HepG2 (cell line): ENCODE measurements around the gene MRPL20. TPM values are rescaled to one million over a fixed set of nuclear protein-coding genes. Genes with fewer than 3 reads are reported as not detected.

Experiments
- AGO1 ChIP-seq: fragments of 200-400 bp; formaldehyde crosslinking; IDR thresholded peaks from 2 replicates; pipeline ENCODE4 v1.6.1; 2017; ENCODE audit warnings: mild to moderate bottlenecking, low read depth, low read length, moderate library complexity; ENCODE audit not compliant: poor library complexity, severe bottlenecking
- ELF3 ChIP-seq: IDR thresholded peaks from 2 replicates; pipeline ENCODE4 v1.6.1; 2016; ENCODE audit warnings: missing genetic modification reagents, missing compliant biosample characterization
- HDAC2 ChIP-seq: sonication (generic); formaldehyde crosslinking; IDR thresholded peaks from 2 replicates; pipeline ENCODE4 v1.4.0; 2020; ENCODE audit warnings: missing genetic modification reagents
- KLF15 ChIP-seq: sonication (generic); formaldehyde crosslinking; IDR thresholded peaks from 2 replicates; pipeline ENCODE4 v1.8.1; 2023; ENCODE audit warnings: borderline replicate concordance, mild to moderate bottlenecking, inconsistent platforms, missing genetic modification reagents, mixed read lengths
- MBD4 ChIP-seq: IDR thresholded peaks from 2 replicates; pipeline ENCODE4 v1.6.1; 2012; ENCODE audit warnings: low read length, inconsistent platforms, borderline replicate concordance
- POGZ ChIP-seq: sonication (generic); formaldehyde crosslinking; IDR thresholded peaks from 2 replicates; pipeline ENCODE4 v1.4.0; 2020; ENCODE audit warnings: mild to moderate bottlenecking, missing genetic modification reagents
- PTBP1 ChIP-seq: fragments of 200-400 bp; formaldehyde crosslinking; IDR thresholded peaks from 2 replicates; pipeline ENCODE4 v1.6.1; 2018; ENCODE audit warnings: low read length, low read depth; ENCODE audit not compliant: poor library complexity, severe bottlenecking
- RARG ChIP-seq: sonication (generic); formaldehyde crosslinking; IDR thresholded peaks from 2 replicates; pipeline ENCODE4 v1.4.0; 2020; ENCODE audit warnings: low read depth, mild to moderate bottlenecking, missing genetic modification reagents
- RBAK ChIP-seq: sonication (generic); formaldehyde crosslinking; IDR thresholded peaks from 2 replicates; pipeline ENCODE4 v1.5.1; 2020; ENCODE audit warnings: mild to moderate bottlenecking, missing genetic modification reagents
- RELA ChIP-seq: sonication (generic); formaldehyde crosslinking; IDR thresholded peaks from 2 replicates; pipeline ENCODE4 v1.4.0; 2020; ENCODE audit warnings: missing genetic modification reagents
- SRY ChIP-seq: sonication (generic); formaldehyde crosslinking; IDR thresholded peaks from 2 replicates; pipeline ENCODE4 v1.8.0; 2022; ENCODE audit warnings: mild to moderate bottlenecking, missing genetic modification reagents
- TBX3 ChIP-seq: fragments of 450-650 bp; IDR thresholded peaks from 2 replicates; pipeline ENCODE4 v1.6.1; 2017; ENCODE audit warnings: antibody characterized with exemption, mild to moderate bottlenecking, inconsistent platforms, borderline replicate concordance
- YY1 ChIP-seq: IDR thresholded peaks from 2 replicates; pipeline ENCODE4 v1.6.1; 2011; ENCODE audit warnings: low read length, low read depth, moderate library complexity, mild to moderate bottlenecking; ENCODE audit not compliant: insufficient read depth, insufficient replicate concordance
- ZNF20 ChIP-seq: sonication (generic); formaldehyde crosslinking; IDR thresholded peaks from 2 replicates; pipeline ENCODE4 v1.4.0; 2020; ENCODE audit warnings: mild to moderate bottlenecking, moderate library complexity, missing genetic modification reagents
- ZNF350 ChIP-seq: sonication (generic); formaldehyde crosslinking; IDR thresholded peaks from 2 replicates; pipeline ENCODE4 v1.4.0; 2020; ENCODE audit warnings: mild to moderate bottlenecking, low read depth, missing genetic modification reagents, borderline replicate concordance
- ZNF44 ChIP-seq: sonication (generic); formaldehyde crosslinking; IDR thresholded peaks from 2 replicates; pipeline ENCODE4 v1.5.1; 2020; ENCODE audit warnings: mild to moderate bottlenecking, missing genetic modification reagents
- ZNF563 ChIP-seq: sonication (generic); formaldehyde crosslinking; IDR thresholded peaks from 2 replicates; pipeline ENCODE4 v1.8.0; 2022; ENCODE audit warnings: mild to moderate bottlenecking, moderate library complexity, missing genetic modification reagents
- ZNF629 ChIP-seq: sonication (generic); formaldehyde crosslinking; conservative IDR thresholded peaks from 2 replicates; pipeline ENCODE4 v1.5.0; 2020; ENCODE audit warnings: missing genetic modification reagents
- ZNF761 ChIP-seq: sonication (generic); formaldehyde crosslinking; conservative IDR thresholded peaks from 2 replicates; pipeline ENCODE4 v1.4.0; 2020; ENCODE audit warnings: mild to moderate bottlenecking, missing genetic modification reagents
- polyA plus RNA-seq, 8 experiments: library from polyadenylated mRNA; depleted of rRNA in 3 of 8; stranded (reverse) in 7 of 8; unstranded in 1 of 8; fragments of >200 nt; fragmentation: Illumina TruSeq in 4 of 8; extraction: Trizol in 4 of 8; gene quantifications; 2 replicates each; pipeline versions ENCODE4 v1.2.1 to v1.2.3, GENCODE V29; 2011 to 2016; ENCODE audit warnings: low read depth in 4 of 8, missing spikeins in 1 of 8, mixed read lengths in 1 of 8; ENCODE audit not compliant: insufficient read depth in 1 of 8
- total RNA-seq, 5 experiments: library from RNA; depleted of rRNA; stranded (reverse); fragments of >200 nt; fragmentation: Illumina TruSeq; extraction: Trizol; gene quantifications; 2 replicates each; pipeline ENCODE4 v1.2.3, GENCODE V29; 2016; ENCODE audit warnings: low read depth in 1 of 5
- TF ChIP-seq, protein P1 (sequence below): sonication (generic); formaldehyde crosslinking; conservative IDR thresholded peaks from 2 replicates; pipeline ENCODE4 v1.4.0; 2020; ENCODE audit warnings: missing genetic modification reagents
- TF ChIP-seq, protein P2 (sequence below): sonication (generic); formaldehyde crosslinking; IDR thresholded peaks from 2 replicates; pipeline ENCODE4 v1.8.0; 2022; ENCODE audit warnings: missing genetic modification reagents, mild to moderate bottlenecking, inconsistent platforms, borderline replicate concordance
- TF ChIP-seq, protein P3 (sequence below): sonication (generic); formaldehyde crosslinking; IDR thresholded peaks from 2 replicates; pipeline ENCODE4 v1.4.0; 2020; ENCODE audit warnings: mild to moderate bottlenecking, missing genetic modification reagents
- TF ChIP-seq, protein P4 (sequence below): sonication (generic); formaldehyde crosslinking; IDR thresholded peaks from 2 replicates; pipeline ENCODE4 v1.8.1; 2023; ENCODE audit warnings: missing genetic modification reagents, mild to moderate bottlenecking, borderline replicate concordance
- TF ChIP-seq, protein P5 (sequence below): sonication (generic); formaldehyde crosslinking; IDR thresholded peaks from 2 replicates; pipeline ENCODE4 v1.5.0; 2020; ENCODE audit warnings: missing genetic modification reagents

Gene MRPL20
- total and polyA plus RNA-seq, 2 of the 13 experiments (the other 11 are each of a cell fraction or from before 2014, with no cell fraction given) = 59.2 to 127 TPM

DNA sequence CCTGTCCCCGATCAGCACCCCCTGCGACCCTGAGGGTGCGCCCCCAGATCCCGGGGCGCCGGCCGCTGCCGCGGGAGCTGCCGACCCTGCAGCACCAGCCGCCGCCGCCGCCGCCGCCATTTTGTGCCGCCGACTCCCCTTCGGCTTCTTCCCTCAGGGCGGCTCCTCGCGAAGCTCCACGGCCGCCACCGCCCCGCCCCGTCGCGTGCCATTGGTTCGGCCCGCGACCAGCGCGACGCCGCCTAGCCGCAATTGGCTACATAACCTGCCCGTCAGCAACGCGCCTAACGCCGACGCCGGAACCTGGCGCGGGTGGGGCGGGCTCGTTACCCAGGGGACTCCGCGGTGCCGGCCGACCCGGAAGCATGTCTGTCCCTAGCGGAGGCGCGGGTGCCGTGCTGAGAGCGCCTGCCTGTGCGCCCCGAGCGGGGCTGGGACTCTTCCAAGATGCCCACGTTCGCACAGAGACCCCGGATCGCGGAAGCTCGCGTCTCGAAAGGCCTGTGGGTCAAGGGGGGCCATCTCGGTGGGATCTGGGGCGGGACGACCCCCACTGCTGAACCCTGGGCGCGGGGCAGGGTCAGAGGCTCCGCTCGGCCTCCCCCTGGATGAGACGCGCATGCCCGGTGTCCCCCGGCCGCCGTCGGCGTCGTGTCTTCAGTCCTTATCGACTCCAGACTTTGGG lies 7.8 kb downstream of the MRPL20 start, which contains the start of gene CCNL2 (continued):
- TF ChIP-seq POGZ (CRISPR knock-in tag) (peak; percentile 65; the same call in 1 of the 2 replicates), YY1 (peak; percentile 96), ZNF629 (CRISPR knock-in tag) (no peak), ZNF563 (CRISPR knock-in tag) (peak; percentile 81; the same call in 1 of the 2 replicates), ZNF350 (CRISPR knock-in tag) (peak; percentile 29; the same call in 1 of the 2 replicates), HDAC2 (no peak), RBAK (CRISPR knock-in tag) (no peak), ZNF761 (CRISPR knock-in tag) (peak; percentile 90), RELA (no peak), ELF3 (CRISPR knock-in tag) (peak; percentile 78), PTBP1 (no peak), MBD4 (no peak), SRY (CRISPR knock-in tag) (no peak), ZNF20 (no peak), AGO1 (peak; percentile 59), ZNF44 (CRISPR knock-in tag) (no peak), RARG (no peak), TBX3 (peak; percentile 28; the same call in 1 of the 2 replicates), KLF15 (no peak; the same call in 1 of the 2 replicates)
- TF ChIP-seq, protein P1, sequence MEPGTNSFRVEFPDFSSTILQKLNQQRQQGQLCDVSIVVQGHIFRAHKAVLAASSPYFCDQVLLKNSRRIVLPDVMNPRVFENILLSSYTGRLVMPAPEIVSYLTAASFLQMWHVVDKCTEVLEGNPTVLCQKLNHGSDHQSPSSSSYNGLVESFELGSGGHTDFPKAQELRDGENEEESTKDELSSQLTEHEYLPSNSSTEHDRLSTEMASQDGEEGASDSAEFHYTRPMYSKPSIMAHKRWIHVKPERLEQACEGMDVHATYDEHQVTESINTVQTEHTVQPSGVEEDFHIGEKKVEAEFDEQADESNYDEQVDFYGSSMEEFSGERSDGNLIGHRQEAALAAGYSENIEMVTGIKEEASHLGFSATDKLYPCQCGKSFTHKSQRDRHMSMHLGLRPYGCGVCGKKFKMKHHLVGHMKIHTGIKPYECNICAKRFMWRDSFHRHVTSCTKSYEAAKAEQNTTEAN (CRISPR knock-in tag) = no peak
- TF ChIP-seq, protein P2, sequence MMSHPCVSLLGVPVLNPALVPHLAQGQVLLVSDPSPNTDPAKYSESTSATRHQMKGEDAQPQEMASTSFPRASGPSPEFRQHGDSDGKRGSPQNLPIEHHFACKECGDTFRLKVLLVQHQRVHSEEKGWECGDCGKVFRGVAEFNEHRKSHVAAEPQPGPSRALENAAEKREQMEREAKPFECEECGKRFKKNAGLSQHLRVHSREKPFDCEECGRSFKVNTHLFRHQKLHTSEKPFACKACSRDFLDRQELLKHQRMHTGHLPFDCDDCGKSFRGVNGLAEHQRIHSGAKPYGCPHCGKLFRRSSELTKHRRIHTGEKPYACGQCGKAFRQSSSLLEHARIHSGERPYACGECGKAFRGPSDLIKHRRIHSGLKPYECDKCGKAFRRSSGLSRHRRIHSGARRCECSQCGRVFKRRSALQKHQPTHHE (CRISPR knock-in tag) = no peak
- TF ChIP-seq, protein P3, sequence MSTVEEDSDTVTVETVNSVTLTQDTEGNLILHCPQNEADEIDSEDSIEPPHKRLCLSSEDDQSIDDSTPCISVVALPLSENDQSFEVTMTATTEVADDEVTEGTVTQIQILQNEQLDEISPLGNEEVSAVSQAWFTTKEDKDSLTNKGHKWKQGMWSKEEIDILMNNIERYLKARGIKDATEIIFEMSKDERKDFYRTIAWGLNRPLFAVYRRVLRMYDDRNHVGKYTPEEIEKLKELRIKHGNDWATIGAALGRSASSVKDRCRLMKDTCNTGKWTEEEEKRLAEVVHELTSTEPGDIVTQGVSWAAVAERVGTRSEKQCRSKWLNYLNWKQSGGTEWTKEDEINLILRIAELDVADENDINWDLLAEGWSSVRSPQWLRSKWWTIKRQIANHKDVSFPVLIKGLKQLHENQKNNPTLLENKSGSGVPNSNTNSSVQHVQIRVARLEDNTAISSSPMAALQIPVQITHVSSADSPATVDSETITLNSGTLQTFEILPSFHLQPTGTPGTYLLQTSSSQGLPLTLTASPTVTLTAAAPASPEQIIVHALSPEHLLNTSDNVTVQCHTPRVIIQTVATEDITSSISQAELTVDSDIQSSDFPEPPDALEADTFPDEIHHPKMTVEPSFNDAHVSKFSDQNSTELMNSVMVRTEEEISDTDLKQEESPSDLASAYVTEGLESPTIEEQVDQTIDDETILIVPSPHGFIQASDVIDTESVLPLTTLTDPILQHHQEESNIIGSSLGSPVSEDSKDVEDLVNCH (CRISPR knock-in tag) = no peak
- TF ChIP-seq, protein P4, sequence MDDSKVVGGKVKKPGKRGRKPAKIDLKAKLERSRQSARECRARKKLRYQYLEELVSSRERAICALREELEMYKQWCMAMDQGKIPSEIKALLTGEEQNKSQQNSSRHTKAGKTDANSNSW = no peak; the same call in 1 of the 2 replicates
- TF ChIP-seq, protein P5, sequence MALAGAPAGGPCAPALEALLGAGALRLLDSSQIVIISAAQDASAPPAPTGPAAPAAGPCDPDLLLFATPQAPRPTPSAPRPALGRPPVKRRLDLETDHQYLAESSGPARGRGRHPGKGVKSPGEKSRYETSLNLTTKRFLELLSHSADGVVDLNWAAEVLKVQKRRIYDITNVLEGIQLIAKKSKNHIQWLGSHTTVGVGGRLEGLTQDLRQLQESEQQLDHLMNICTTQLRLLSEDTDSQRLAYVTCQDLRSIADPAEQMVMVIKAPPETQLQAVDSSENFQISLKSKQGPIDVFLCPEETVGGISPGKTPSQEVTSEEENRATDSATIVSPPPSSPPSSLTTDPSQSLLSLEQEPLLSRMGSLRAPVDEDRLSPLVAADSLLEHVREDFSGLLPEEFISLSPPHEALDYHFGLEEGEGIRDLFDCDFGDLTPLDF (CRISPR knock-in tag) = peak; percentile 57; the same call in 1 of the 2 replicates
